ENCODE data around the gene RPS6KA2. TPM values are rescaled to one million over a fixed set of nuclear protein-coding genes. Genes with fewer than 3 reads are reported as not detected.

The RPS6KA2 gene
- total RNA-seq, 3 donors from 2014 or later = 23.7 to 124 (median 56.4) TPM

DNA sequence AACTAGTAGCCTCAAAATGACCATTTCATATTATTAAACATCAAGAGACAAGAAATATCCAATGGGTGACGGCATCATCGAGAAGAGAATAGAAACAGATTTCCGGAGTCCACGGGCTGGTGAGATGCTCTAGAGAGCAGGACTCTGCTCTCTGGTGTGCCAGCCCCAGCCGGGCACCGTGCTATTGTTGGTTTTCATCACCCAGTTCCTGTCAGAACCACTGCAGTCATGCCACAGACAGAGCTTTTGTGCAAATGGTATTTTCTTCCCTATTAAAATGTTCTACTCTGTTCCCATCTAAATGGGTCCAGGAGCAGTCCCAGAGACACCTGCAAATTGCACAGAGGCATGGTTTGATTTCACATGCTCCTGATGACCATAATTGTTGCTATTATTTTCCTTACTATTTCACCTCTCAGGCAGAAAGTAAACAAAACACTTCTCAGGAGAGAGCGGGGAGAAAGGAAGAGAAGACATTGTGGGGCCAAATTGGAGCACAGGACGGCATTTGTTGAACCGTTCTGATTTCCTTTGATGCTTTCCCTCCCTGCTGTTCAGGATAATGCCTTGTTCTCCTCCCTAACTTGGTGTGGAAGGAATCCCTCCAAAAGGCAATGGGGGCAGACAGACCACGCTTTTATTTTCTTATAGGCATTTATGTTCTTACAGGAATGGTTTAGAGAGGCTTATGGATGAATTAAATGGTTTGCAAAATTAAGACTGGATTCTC is 29.2 kb downstream of the RPS6KA2 start:
- Histone ChIP-seq H3K36me3 (no peaks in the 10 kb centered on the region), H3K4me3 (no peak overlapping the region), H3K27ac (peak overlapping the region; percentile 60 to 85), H3K4me1 (no peaks in the 10 kb centered on the region), H3K9me3 (no peaks in the 10 kb centered on the region), H3K27me3 (no peaks in the 10 kb centered on the region)
- DNase-seq (ENCODE audit: low spot score in 2 of 2) = no peak
- TF ChIP-seq POLR2AphosphoS5 (IDR thresholded peaks at IDR 0.05) (no peak), POLR2A (IDR thresholded peaks at IDR 0.05) (no peak)
- TF ChIP-seq, protein P1, sequence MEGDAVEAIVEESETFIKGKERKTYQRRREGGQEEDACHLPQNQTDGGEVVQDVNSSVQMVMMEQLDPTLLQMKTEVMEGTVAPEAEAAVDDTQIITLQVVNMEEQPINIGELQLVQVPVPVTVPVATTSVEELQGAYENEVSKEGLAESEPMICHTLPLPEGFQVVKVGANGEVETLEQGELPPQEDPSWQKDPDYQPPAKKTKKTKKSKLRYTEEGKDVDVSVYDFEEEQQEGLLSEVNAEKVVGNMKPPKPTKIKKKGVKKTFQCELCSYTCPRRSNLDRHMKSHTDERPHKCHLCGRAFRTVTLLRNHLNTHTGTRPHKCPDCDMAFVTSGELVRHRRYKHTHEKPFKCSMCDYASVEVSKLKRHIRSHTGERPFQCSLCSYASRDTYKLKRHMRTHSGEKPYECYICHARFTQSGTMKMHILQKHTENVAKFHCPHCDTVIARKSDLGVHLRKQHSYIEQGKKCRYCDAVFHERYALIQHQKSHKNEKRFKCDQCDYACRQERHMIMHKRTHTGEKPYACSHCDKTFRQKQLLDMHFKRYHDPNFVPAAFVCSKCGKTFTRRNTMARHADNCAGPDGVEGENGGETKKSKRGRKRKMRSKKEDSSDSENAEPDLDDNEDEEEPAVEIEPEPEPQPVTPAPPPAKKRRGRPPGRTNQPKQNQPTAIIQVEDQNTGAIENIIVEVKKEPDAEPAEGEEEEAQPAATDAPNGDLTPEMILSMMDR (IDR thresholded peaks at IDR 0.05) = no peak
- intact Hi-C loops (cut with DNase I; ENCODE audit: low total_unique reads) = no loop called here

DNA sequence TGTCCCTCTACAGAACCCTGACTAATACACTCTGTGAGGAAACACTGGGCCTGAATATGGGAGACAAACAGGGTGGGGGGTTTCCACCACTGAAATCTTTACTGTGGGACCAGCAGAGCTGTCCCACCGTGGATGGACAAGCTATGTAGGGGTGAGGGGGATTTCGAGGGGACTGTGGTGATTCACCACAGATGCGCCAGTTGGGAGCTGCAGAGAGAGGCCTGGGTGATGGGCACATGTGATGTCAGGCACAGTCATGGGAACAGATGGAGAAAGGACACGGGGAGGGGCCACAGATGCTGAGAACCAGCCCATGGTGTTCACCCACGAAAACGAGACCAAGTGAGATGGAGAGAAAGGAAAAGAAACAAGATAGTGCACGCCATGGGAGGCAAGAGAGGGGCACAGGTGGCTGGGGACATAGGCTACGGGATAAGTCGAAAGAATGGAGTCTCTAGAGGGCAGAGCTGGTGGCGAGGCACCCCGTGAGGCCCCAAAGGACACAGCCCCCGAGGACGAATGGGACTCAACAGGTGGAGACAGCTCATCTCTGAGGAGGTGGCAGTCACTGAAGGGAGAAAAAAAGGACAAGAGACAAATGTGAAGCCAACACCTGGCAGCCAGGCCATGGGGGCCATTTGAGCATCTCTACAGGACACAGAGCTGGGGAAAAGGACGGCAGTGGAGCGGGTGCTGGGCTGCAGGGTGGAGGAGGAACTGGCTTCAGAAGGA is 30.1 kb downstream of the RPS6KA2 start:
- Histone ChIP-seq H3K4me3 (no peak overlapping the region), H3K9me3 (no peaks in the 10 kb centered on the region), H3K4me1 (no peaks in the 10 kb centered on the region), H3K27me3 (no peaks in the 10 kb centered on the region), H3K27ac (peak overlapping the region; percentile 13 to 38), H3K36me3 (no peaks in the 10 kb centered on the region)
- TF ChIP-seq POLR2AphosphoS5 (IDR thresholded peaks at IDR 0.05) (no peak), POLR2A (IDR thresholded peaks at IDR 0.05) (no peak)
- TF ChIP-seq, protein P1 (IDR thresholded peaks at IDR 0.05) = no peak
- intact Hi-C loops (cut with DNase I; ENCODE audit: low total_unique reads) = no loop called here
- DNase-seq (ENCODE audit: low spot score in 2 of 2) = no peak

DNA sequence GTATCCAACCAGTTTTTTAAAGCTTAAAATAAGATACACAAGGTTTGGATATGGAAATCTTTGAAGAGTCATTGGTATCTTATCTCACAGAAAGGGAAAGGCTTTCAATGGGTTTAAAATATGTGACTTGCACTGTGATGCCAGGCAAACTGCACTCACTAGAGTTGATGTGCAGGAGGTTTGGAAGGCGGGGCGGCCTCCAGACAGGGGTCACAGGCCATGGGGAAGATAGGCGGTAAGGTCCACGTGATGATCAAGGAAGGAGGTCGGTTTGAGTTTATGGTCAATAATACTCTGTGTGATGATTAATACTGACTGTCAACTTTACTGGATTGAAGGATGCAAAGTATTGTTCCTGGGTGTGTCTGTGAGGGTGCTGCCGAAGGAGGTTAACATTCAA is 31.1 kb downstream of the RPS6KA2 start:
- H3K27me3 ChIP-seq = no peaks in the 10 kb centered on the region
- TF ChIP-seq, protein P1 (IDR thresholded peaks at IDR 0.05) = no peak
- TF ChIP-seq POLR2AphosphoS5 (IDR thresholded peaks at IDR 0.05) = no peak
- TF ChIP-seq POLR2A (IDR thresholded peaks at IDR 0.05) = no peak
- intact Hi-C loops (cut with DNase I; ENCODE audit: low total_unique reads) = no loop called here
- no peaks in the 10 kb centered on the region for H3K4me1 ChIP-seq
- H3K4me3 ChIP-seq = no peak overlapping the region
- DNase-seq (ENCODE audit: low spot score in 2 of 2) = no peak
- peak overlapping the region in 1 of 2 donors; percentile 54 for H3K27ac ChIP-seq
- no peaks in the 10 kb centered on the region for H3K36me3 ChIP-seq
- H3K9me3 ChIP-seq = no peaks in the 10 kb centered on the region

DNA sequence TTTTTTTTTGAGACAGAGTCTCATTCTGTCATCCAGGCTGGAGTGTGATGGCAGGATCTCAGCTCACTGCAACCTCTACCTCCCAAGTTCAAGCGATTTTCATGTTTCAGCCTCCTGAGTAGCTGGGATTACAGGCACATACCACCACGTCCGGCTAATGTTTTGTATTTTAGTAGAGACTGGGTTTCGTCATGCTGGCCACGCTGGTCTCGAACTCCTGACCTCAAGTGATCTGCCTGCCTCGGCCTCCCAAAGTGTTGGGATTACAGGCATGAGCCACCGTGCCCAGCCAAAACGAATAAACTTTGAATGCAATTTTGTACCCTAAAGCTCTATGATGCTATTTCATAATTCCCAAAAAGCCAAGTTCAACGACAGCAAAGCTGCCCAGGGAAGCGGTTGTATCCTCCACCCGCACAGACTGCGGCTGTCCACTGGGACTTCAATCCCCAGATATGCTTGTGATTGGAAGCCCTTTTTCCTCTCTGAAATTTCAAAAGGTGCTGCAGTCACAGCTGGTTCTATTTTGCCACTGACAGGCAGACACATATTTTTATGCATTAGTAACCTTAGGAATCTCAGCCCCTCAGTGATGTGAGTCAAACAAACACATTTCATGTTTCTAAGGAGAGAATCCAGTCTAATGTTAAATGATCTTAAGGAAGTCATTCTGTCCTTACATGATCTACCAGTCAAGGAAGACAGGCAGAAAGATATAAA is 31.8 kb downstream of the RPS6KA2 start:
- Histone ChIP-seq H3K4me1 (no peaks in the 10 kb centered on the region), H3K27ac (no peak overlapping the region), H3K27me3 (no peaks in the 10 kb centered on the region), H3K9me3 (no peaks in the 10 kb centered on the region), H3K4me3 (no peak overlapping the region), H3K36me3 (no peaks in the 10 kb centered on the region)
- intact Hi-C loops (cut with DNase I; ENCODE audit: low total_unique reads) = no loop called here
- TF ChIP-seq POLR2AphosphoS5 (IDR thresholded peaks at IDR 0.05) (peak in 1 of 3 donors; percentile 48), POLR2A (IDR thresholded peaks at IDR 0.05) (no peak)
- DNase-seq (ENCODE audit: low spot score in 2 of 2) = no peak

DNA sequence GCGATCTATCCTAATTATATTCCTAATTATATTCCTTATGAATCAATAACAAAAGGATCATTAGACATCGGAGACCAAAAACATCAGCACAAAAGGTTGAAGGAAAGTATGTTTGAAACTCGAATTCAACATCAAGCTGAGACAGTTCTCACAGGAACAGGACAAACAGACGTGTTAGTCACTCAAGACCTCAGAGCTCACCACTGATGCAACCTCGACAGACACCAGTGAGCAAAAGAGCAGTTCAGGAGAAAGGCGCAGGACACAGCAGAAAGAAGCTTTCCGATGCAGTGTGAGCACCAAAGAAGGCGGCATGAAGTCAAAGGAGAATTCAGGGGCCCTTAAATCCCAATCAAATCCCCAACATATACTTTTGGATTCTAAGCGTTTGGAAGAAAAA is 34.2 kb downstream of the RPS6KA2 start:
- TF ChIP-seq, protein P1 (IDR thresholded peaks at IDR 0.05) = no peak
- no peak for TF ChIP-seq POLR2AphosphoS5 (IDR thresholded peaks at IDR 0.05)
- TF ChIP-seq POLR2A (IDR thresholded peaks at IDR 0.05) = no peak
- H3K4me3 ChIP-seq = no peak overlapping the region
- H3K4me1 ChIP-seq = no peaks in the 10 kb centered on the region
- no peaks in the 10 kb centered on the region for H3K36me3 ChIP-seq
- H3K27ac ChIP-seq = no peak overlapping the region
- H3K9me3 ChIP-seq = no peaks in the 10 kb centered on the region
- intact Hi-C loops (cut with DNase I; ENCODE audit: low total_unique reads) = no loop called here
- H3K27me3 ChIP-seq = no peaks in the 10 kb centered on the region
- DNase-seq (ENCODE audit: low spot score in 2 of 2) = no peak

Data from breast epithelium (tissue), 4 donors.